Measurements from ENCODE around the gene FANCL.
"Not testable (repeated sequence)": the region's sequence is repeated elsewhere in the genome, so short reads cannot be mapped to it uniquely, and the experiment has no call there.

The FANCL gene

GRCh38 chr2:58221909-58222308 lies 19.2 kb downstream of the FANCL start:
- H4K20me1 ChIP-seq (ENCODE audit: insufficient read depth, low read length), result no peaks in the 10 kb centered on the region
- H3K4me3 ChIP-seq (ENCODE audit: low read length), result no peak overlapping the region
- H3K36me3 ChIP-seq (replicated peaks; ENCODE audit: low read depth, low read length), result peaks cover 21% of the 10 kb centered on the region
- no peaks in the 10 kb centered on the region for H3K9me3 ChIP-seq (ENCODE audit: insufficient read depth, low read length)
- H3K9ac ChIP-seq (ENCODE audit: low read length), result no peak overlapping the region
- no peak overlapping the region for H3K27ac ChIP-seq (ENCODE audit: low read length)
- no peaks in the 10 kb centered on the region for H3K79me2 ChIP-seq (ENCODE audit: low read length)
- H3K27me3 ChIP-seq (ENCODE audit: low read depth, low read length), result no peaks in the 10 kb centered on the region
- TF ChIP-seq CTCF (IDR thresholded peaks at IDR 0.05; ENCODE audit: low read depth, low read length), result no peak
- no peak for TF ChIP-seq EZH2phosphoT487 (IDR thresholded peaks at IDR 0.05; ENCODE audit: low read depth)
- peaks cover 9% of the 10 kb centered on the region; the same call in 1 of the 2 replicates for H3K4me1 ChIP-seq (ENCODE audit: low read length)
- no peak overlapping the region for H2AFZ ChIP-seq (ENCODE audit: low read depth, low read length)
- H3K4me2 ChIP-seq (ENCODE audit: low read length), result no peak overlapping the region

GRCh38 chr2:58215429-58215828 lies 25.7 kb downstream of the FANCL start:
- Histone ChIP-seq H3K9ac (ENCODE audit: low read length) (no peak overlapping the region), H3K4me3 (ENCODE audit: low read length) (no peak overlapping the region), H3K79me2 (ENCODE audit: low read length) (no peaks in the 10 kb centered on the region), H3K4me1 (ENCODE audit: low read length) (no peaks in the 10 kb centered on the region), H3K4me2 (ENCODE audit: low read length) (no peak overlapping the region), H3K27me3 (ENCODE audit: low read depth, low read length) (no peaks in the 10 kb centered on the region), H4K20me1 (ENCODE audit: insufficient read depth, low read length) (no peaks in the 10 kb centered on the region), H3K36me3 (replicated peaks; ENCODE audit: low read depth, low read length) (peaks cover 59% of the 10 kb centered on the region), H3K27ac (ENCODE audit: low read length) (no peak overlapping the region), H2AFZ (ENCODE audit: low read depth, low read length) (no peak overlapping the region), H3K9me3 (ENCODE audit: insufficient read depth, low read length) (peaks cover 8% of the 10 kb centered on the region; the same call in 1 of the 2 replicates)
- no peak for TF ChIP-seq CTCF (IDR thresholded peaks at IDR 0.05; ENCODE audit: low read depth, low read length)
- no peak for TF ChIP-seq EZH2phosphoT487 (IDR thresholded peaks at IDR 0.05; ENCODE audit: low read depth)

- not testable (repeated sequence) for H3K27me3 ChIP-seq (ENCODE audit: low read depth, low read length); H2AFZ ChIP-seq (ENCODE audit: low read depth, low read length); H3K9me3 ChIP-seq (ENCODE audit: insufficient read depth, low read length); H3K4me1 ChIP-seq (ENCODE audit: low read length); H3K4me2 ChIP-seq (ENCODE audit: low read length); H4K20me1 ChIP-seq (ENCODE audit: insufficient read depth, low read length); H3K9ac ChIP-seq (ENCODE audit: low read length); H3K79me2 ChIP-seq (ENCODE audit: low read length); H3K27ac ChIP-seq (ENCODE audit: low read length); H3K4me3 ChIP-seq (ENCODE audit: low read length)
- peaks cover 59% of the 10 kb centered on the region for H3K36me3 ChIP-seq (replicated peaks; ENCODE audit: low read depth, low read length)
Measured at GRCh38 chr2:58210951-58211568, 30.1 kb downstream of the FANCL start.

- peaks cover 3% of the 10 kb centered on the region; the same call in 1 of the 2 replicates for H3K9me3 ChIP-seq (ENCODE audit: insufficient read depth, low read length)
- no peaks in the 10 kb centered on the region for H3K27me3 ChIP-seq (ENCODE audit: low read depth, low read length)
- no peaks in the 10 kb centered on the region for H3K4me1 ChIP-seq (ENCODE audit: low read length)
- no peak overlapping the region for H3K4me2 ChIP-seq (ENCODE audit: low read length)
- H2AFZ ChIP-seq (ENCODE audit: low read depth, low read length), result no peak overlapping the region
- no peaks in the 10 kb centered on the region for H3K79me2 ChIP-seq (ENCODE audit: low read length)
- no peak overlapping the region for H3K27ac ChIP-seq (ENCODE audit: low read length)
- H3K36me3 ChIP-seq (replicated peaks; ENCODE audit: low read depth, low read length), result peaks cover 24% of the 10 kb centered on the region
- no peak overlapping the region for H3K4me3 ChIP-seq (ENCODE audit: low read length)
- TF ChIP-seq CTCF (IDR thresholded peaks at IDR 0.05; ENCODE audit: low read depth, low read length) (no peak), EZH2phosphoT487 (IDR thresholded peaks at IDR 0.05; ENCODE audit: low read depth) (no peak)
- H3K9ac ChIP-seq (ENCODE audit: low read length), result no peak overlapping the region
- H4K20me1 ChIP-seq (ENCODE audit: insufficient read depth, low read length), result no peaks in the 10 kb centered on the region
Measured at GRCh38 chr2:58207189-58207588, 33.9 kb downstream of the FANCL start.
